ENCODE measurements around the gene CFP. TPM values are rescaled to one million over a fixed set of nuclear protein-coding genes. Genes with fewer than 3 reads are reported as not detected.

The CFP gene
- total RNA-seq, 4 donors from 2014 or later, result 6.8 to 16.1 (median 9.9) TPM

GRCh38 chrX:47587091-47587891 lies 42.4 kb downstream of the CFP start:
- peaks cover 0 to 16% (median 7%) of the 10 kb centered on the region in 4 donors for H3K36me3 ChIP-seq
- no peaks in the 10 kb centered on the region for H3K27me3 ChIP-seq
- no peaks in the 10 kb centered on the region for H3K9me3 ChIP-seq
- intact Hi-C loops (cut with DNase I), result no loop called here
- no peak for DNase-seq (ENCODE audit: extremely low spot score)
- TF ChIP-seq CTCF (IDR thresholded peaks at IDR 0.05) (no peak), EP300 (IDR thresholded peaks at IDR 0.05) (no peak), POLR2AphosphoS5 (IDR thresholded peaks at IDR 0.05) (no peak), POLR2A (IDR thresholded peaks at IDR 0.05; ENCODE audit: low read depth) (no peak)
- H3K27ac ChIP-seq (replicated peaks in 1 of 4), result no peak overlapping the region
- no peak overlapping the region for H3K4me3 ChIP-seq
- 45% methylated on average over 4 of the region's 4 CpGs for WGBS
- peaks cover 0 to 16% (median 12%) of the 10 kb centered on the region in 4 donors for H3K4me1 ChIP-seq

- 71% methylated on average over 9 of the region's 11 CpGs for WGBS
- intact Hi-C loops (cut with DNase I), result no loop called here
- H3K27me3 ChIP-seq, result no peaks in the 10 kb centered on the region
- DNase-seq (ENCODE audit: extremely low spot score), result no peak
- H3K9me3 ChIP-seq, result no peaks in the 10 kb centered on the region
- H3K27ac ChIP-seq (replicated peaks in 1 of 4), result no peak overlapping the region
- peaks cover 0 to 16% (median 7%) of the 10 kb centered on the region in 4 donors for H3K36me3 ChIP-seq
- TF ChIP-seq POLR2AphosphoS5 (IDR thresholded peaks at IDR 0.05) (no peak), EP300 (IDR thresholded peaks at IDR 0.05) (no peak), POLR2A (IDR thresholded peaks at IDR 0.05; ENCODE audit: low read depth) (no peak), CTCF (IDR thresholded peaks at IDR 0.05) (no peak)
- H3K4me3 ChIP-seq, result no peak overlapping the region
- peaks cover 0 to 23% (median 18%) of the 10 kb centered on the region in 4 donors for H3K4me1 ChIP-seq
Observed at GRCh38 chrX:47586043-47586787, 43.5 kb downstream of the CFP start.

GRCh38 chrX:47585273-47585672 lies 44.5 kb downstream of the CFP start:
- Histone ChIP-seq H3K27ac (replicated peaks in 1 of 4) (peak overlapping the region in 1 of 4 donors; percentile 39), H3K27me3 (no peaks in the 10 kb centered on the region), H3K4me3 (no peak overlapping the region), H3K9me3 (no peaks in the 10 kb centered on the region), H3K4me1 (peaks cover 0 to 23% (median 18%) of the 10 kb centered on the region in 4 donors), H3K36me3 (peaks cover 0 to 16% (median 7%) of the 10 kb centered on the region in 4 donors)
- intact Hi-C loops (cut with DNase I), result no loop called here
- WGBS, result 61% methylated on average over 5 of the region's 16 CpGs
- DNase-seq (ENCODE audit: extremely low spot score), result no peak
- no peak for TF ChIP-seq CTCF (IDR thresholded peaks at IDR 0.05)
- TF ChIP-seq POLR2A (IDR thresholded peaks at IDR 0.05; ENCODE audit: low read depth), result no peak
- TF ChIP-seq POLR2AphosphoS5 (IDR thresholded peaks at IDR 0.05), result no peak
- no peak for TF ChIP-seq EP300 (IDR thresholded peaks at IDR 0.05)

- Histone ChIP-seq H3K9me3 (no peaks in the 10 kb centered on the region), H3K4me3 (no peak overlapping the region), H3K27me3 (no peaks in the 10 kb centered on the region), H3K27ac (replicated peaks in 1 of 4) (peak overlapping the region in 1 of 4 donors; percentile 88), H3K4me1 (peaks cover 0 to 23% (median 18%) of the 10 kb centered on the region in 4 donors), H3K36me3 (peaks cover 0 to 16% (median 7%) of the 10 kb centered on the region in 4 donors)
- DNase-seq (ENCODE audit: extremely low spot score), result no peak
- intact Hi-C loops (cut with DNase I), result no loop called here
- no peak for TF ChIP-seq CTCF (IDR thresholded peaks at IDR 0.05)
- no peak for TF ChIP-seq EP300 (IDR thresholded peaks at IDR 0.05)
- TF ChIP-seq POLR2A (IDR thresholded peaks at IDR 0.05; ENCODE audit: low read depth), result no peak
- WGBS, result 71% methylated on average over 6 of the region's 6 CpGs
Observed at GRCh38 chrX:47584714-47585113, 45.0 kb downstream of the CFP start.

All from esophagus muscularis mucosa (tissue), 4 donors.